Body of pancreas (tissue), 4 donors: Measurements from ENCODE around the gene ZNF653.

Experiments
- POLR2A ChIP-seq, 3 donors: fragments of 450-650 bp; IDR thresholded peaks; one replicate each; pipeline ENCODE4 v1.6.1; 2016; ENCODE audit warnings: antibody characterized with exemption in 3 of 3, mild to moderate bottlenecking in 2 of 3
- TF ChIP-seq, protein P1 (sequence below), 7 experiments: fragments of 450-650 bp in 4 of 7; fragments of 200-600 bp in 3 of 7; sonication (generic) in 3 of 7; IDR thresholded peaks; one replicate each; pipeline ENCODE4 v1.5.1; 2016 to 2019; ENCODE audit warnings: antibody characterized with exemption in 7 of 7

DNA sequence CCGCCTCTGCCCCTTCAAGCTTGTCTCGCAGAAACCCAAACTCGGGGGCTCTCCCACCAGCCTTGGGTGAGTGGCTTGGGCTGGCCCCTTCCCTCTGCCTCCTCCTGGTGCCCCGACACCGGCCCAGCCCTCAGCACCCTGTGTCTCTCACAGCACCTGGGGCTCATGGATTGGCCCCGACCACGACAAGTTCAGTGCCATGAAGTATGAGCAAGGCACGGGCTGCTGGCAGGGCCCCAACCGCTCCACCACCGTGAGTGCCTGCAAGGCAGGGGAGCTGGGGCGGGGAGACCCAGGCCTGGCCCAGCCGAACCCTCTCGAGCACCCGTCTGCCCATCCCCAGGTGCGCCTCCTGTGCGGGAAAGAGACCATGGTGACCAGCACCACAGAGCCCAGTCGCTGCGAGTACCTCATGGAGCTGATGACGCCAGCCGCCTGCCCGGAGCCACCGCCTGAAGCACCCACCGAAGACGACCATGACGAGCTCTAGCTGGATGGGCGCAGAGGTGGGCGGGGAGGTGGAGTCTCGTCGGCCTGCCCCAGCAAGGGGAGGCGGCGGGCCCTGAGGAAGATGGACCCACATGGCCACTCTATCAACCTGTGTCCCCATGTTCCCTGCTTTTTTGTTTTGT, 56.6 kb downstream of the ZNF653 start:
- TF ChIP-seq, protein P1, sequence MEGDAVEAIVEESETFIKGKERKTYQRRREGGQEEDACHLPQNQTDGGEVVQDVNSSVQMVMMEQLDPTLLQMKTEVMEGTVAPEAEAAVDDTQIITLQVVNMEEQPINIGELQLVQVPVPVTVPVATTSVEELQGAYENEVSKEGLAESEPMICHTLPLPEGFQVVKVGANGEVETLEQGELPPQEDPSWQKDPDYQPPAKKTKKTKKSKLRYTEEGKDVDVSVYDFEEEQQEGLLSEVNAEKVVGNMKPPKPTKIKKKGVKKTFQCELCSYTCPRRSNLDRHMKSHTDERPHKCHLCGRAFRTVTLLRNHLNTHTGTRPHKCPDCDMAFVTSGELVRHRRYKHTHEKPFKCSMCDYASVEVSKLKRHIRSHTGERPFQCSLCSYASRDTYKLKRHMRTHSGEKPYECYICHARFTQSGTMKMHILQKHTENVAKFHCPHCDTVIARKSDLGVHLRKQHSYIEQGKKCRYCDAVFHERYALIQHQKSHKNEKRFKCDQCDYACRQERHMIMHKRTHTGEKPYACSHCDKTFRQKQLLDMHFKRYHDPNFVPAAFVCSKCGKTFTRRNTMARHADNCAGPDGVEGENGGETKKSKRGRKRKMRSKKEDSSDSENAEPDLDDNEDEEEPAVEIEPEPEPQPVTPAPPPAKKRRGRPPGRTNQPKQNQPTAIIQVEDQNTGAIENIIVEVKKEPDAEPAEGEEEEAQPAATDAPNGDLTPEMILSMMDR (IDR thresholded peaks at IDR 0.05): no peak
- TF ChIP-seq POLR2A (IDR thresholded peaks at IDR 0.05): no peak
